B cell (primary cell): Measurements from ENCODE around the gene LMX1B. TPM values are rescaled to one million over a fixed set of nuclear protein-coding genes. Genes with fewer than 3 reads are reported as not detected.

Experiments
- ATAC-seq: fragments of 200-7000 bp; cut with Tn5 transposase; one replicate; pipeline ENCODE4 v1.10.0; 2021; ENCODE audit warnings: low read depth, mild to moderate bottlenecking, moderate number of reproducible peaks, moderate library complexity
- CTCF ChIA-PET: fragments of 350-600 bp; sonication (Branson Sonifier 250); formaldehyde crosslinking; loops from one replicate; lab custom pipeline; 2021; ENCODE audit warnings: antibody characterized with exemption, inconsistent platforms; lab: Charles Lee
- POLR2A ChIA-PET: fragments of 350-600 bp; sonication (Branson Sonifier 250); formaldehyde crosslinking; loops from one replicate; lab custom pipeline; 2021; ENCODE audit warnings: antibody characterized with exemption; lab: Charles Lee
- DNase-seq: peaks from one replicate; pipeline ENCODE4 v3.0.0; 2013
- H2AFZ ChIP-seq: 2 replicates; pipeline ENCODE4 v1.6.1; 2012; ENCODE audit warnings: mild to moderate bottlenecking, low read depth, low read length; ENCODE audit not compliant: insufficient read depth, poor library complexity, severe bottlenecking
- H3K27ac ChIP-seq, 2 donors: 1 replicate in 1 of 2; 2 replicates in 1 of 2; pipeline ENCODE4 v1.5.1; 2012 to 2013; ENCODE audit warnings: low read length in 2 of 2, mild to moderate bottlenecking in 2 of 2, moderate library complexity in 1 of 2
- H3K27me3 ChIP-seq, 4 experiments: fragments of 200-600 bp in 1 of 4; sonication (generic) in 1 of 4; replicated peaks in 1 of 4; 1 replicate in 2 of 4; 2 replicates in 2 of 4; pipeline versions ENCODE4 v1.6.1 to v1.7.0; 2013 to 2016; ENCODE audit warnings: low read length in 3 of 4, mild to moderate bottlenecking in 2 of 4, mixed read lengths in 1 of 4, moderate library complexity in 1 of 4; ENCODE audit not compliant: insufficient read depth in 4 of 4, control insufficient read depth in 3 of 4; ENCODE audit errors: control extremely low read depth in 1 of 4
- H3K36me3 ChIP-seq, 2 experiments: replicated peaks in 1 of 2; 1 replicate in 1 of 2; 2 replicates in 1 of 2; pipeline versions ENCODE4 v1.6.1 to v1.7.1; 2013; ENCODE audit warnings: low read length in 1 of 2; ENCODE audit not compliant: insufficient read depth in 2 of 2, control insufficient read depth in 1 of 2; ENCODE audit errors: control extremely low read depth in 1 of 2, extremely low read depth in 1 of 2
- H3K4me1 ChIP-seq, 2 donors: fragments of 200-600 bp in 1 of 2; sonication (generic) in 1 of 2; 1 replicate in 1 of 2; 2 replicates in 1 of 2; pipeline versions ENCODE4 v1.5.1 to v1.6.1; 2013 to 2017; ENCODE audit warnings: low read length in 2 of 2; ENCODE audit not compliant: control insufficient read depth in 2 of 2, insufficient read depth in 2 of 2
- H3K4me2 ChIP-seq: replicated peaks from 2 replicates; pipeline ENCODE3; 2012; ENCODE audit warnings: mild to moderate bottlenecking, low read depth, low read length; ENCODE audit not compliant: poor library complexity, severe bottlenecking
- H3K4me3 ChIP-seq, 5 experiments: fragments of 200-600 bp in 1 of 5; sonication (generic) in 1 of 5; 1 replicate in 3 of 5; 2 replicates in 2 of 5; pipeline versions ENCODE4 v1.5.1 to v1.7.0; 2011 to 2016; ENCODE audit warnings: low read length in 4 of 5, mild to moderate bottlenecking in 4 of 5, low read depth in 2 of 5, control low read depth in 1 of 5, moderate library complexity in 1 of 5; ENCODE audit not compliant: insufficient read depth in 1 of 5; ENCODE audit errors: control extremely low read depth in 1 of 5, extremely low read depth in 1 of 5
- H3K79me2 ChIP-seq: fragments of 200-600 bp; sonication (generic); one replicate; pipeline ENCODE4 v1.6.0; 2016; ENCODE audit warnings: low read length; ENCODE audit not compliant: control insufficient read depth, insufficient read depth
- H3K9ac ChIP-seq: fragments of 200-600 bp; sonication (generic); 2 replicates; pipeline ENCODE4 v1.6.1; 2017; ENCODE audit warnings: mild to moderate bottlenecking, low read length, moderate library complexity
- H3K9me3 ChIP-seq, 3 donors: one replicate each; pipeline versions ENCODE4 v1.6.1 to v1.7.1; 2013; ENCODE audit warnings: low read length in 2 of 3; ENCODE audit not compliant: control insufficient read depth in 2 of 3, insufficient read depth in 1 of 3; ENCODE audit errors: control extremely low read depth in 1 of 3
- H4K20me1 ChIP-seq: 2 replicates; pipeline ENCODE4 v1.6.0; 2012; ENCODE audit warnings: mild to moderate bottlenecking, low read length; ENCODE audit not compliant: insufficient read depth, control insufficient read depth, poor library complexity, severe bottlenecking
- H3K27ac Mint-ChIP-seq: one replicate; pipeline ENCODE4 v1.8.0; 2021; ENCODE audit warnings: mixed read lengths
- H3K27me3 Mint-ChIP-seq: one replicate; pipeline ENCODE4 v1.8.0; 2021; ENCODE audit warnings: mixed read lengths
- H3K4me1 Mint-ChIP-seq: one replicate; pipeline ENCODE4 v1.8.0; 2021; ENCODE audit warnings: mixed read lengths
- H3K4me3 Mint-ChIP-seq: one replicate; pipeline ENCODE4 v1.8.0; 2021; ENCODE audit warnings: mixed read lengths
- H3K9me3 Mint-ChIP-seq: one replicate; pipeline ENCODE4 v1.8.0; 2022; ENCODE audit warnings: mixed read lengths; ENCODE audit not compliant: insufficient read depth
- EZH2 ChIP-seq: IDR thresholded peaks from 2 replicates; pipeline ENCODE4 v1.6.1; 2012; ENCODE audit warnings: borderline replicate concordance, low read depth, mild to moderate bottlenecking, moderate library complexity, low read length; ENCODE audit not compliant: insufficient read depth, poor library complexity, severe bottlenecking
- WGBS: methylation state at CpG from one replicate; pipeline ENCODE4 v1.1.5; 2013; ENCODE audit warnings: missing lambda C conversion rate; ENCODE audit not compliant: insufficient coverage; 5-methylcytosine and 5-hydroxymethylcytosine counted together
- intact Hi-C: fragments of 100-400 bp; cut with micrococcal nuclease; formaldehyde crosslinking; loops from one replicate; pipeline ENCODE4 v1.10.0; 2022
- polyA plus RNA-seq: library from polyadenylated mRNA; depleted of rRNA; stranded (reverse); fragments of >200 nt; gene quantifications from 2 replicates; pipeline ENCODE4 v1.2.3, GENCODE V29; 2012
- total RNA-seq, 2 donors: library from RNA; stranded (reverse); fragments of 120-200 nt in 1 of 2; gene quantifications; 1 replicate in 1 of 2; 2 replicates in 1 of 2; pipeline versions ENCODE4 v1.2.3 to v1.2.4, GENCODE V29; 2013 to 2022
- TF ChIP-seq, protein P1 (sequence below): fragments of 200-600 bp; IDR thresholded peaks from one replicate; pipeline ENCODE4 v1.8.0; 2022; ENCODE audit warnings: antibody characterized with exemption, mild to moderate bottlenecking

LMX1B gene
- total and polyA plus RNA-seq, 2 donors (not counting 1 experiment from before 2014, with no cell fraction given): not detected

DNA sequence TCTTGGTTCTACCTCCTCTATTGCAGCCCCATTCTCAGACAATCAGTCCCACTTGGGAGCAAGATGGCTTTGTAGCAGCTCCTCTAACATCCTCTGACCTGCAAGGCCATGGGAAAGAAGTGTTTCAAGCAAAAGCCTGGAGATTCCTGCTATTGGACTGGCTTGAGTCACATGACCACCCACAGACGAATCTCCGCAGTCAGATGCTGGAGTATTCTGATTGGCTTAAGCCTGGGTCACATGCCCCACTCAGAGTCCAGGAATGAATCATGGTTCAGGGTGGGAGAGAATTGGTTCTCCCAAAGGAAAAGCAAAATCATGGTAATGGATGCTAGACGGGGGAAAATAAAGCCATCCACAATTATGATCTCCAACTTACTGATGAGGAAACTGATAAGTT lies 22.6 kb upstream of the LMX1B start:
- DNase-seq: no peak
- Mint-ChIP-seq H3K9me3 (peaks cover 2% of the 10 kb centered on the region), H3K4me3 (no peak overlapping the region), H3K27ac (no peak overlapping the region), H3K4me1 (no peaks in the 10 kb centered on the region), H3K27me3 (peaks cover 53% of the 10 kb centered on the region)
- Histone ChIP-seq H3K4me2 (no peak overlapping the region), H3K27ac (no peak overlapping the region), H3K79me2 (no peaks in the 10 kb centered on the region), H4K20me1 (no peaks in the 10 kb centered on the region), H3K27me3 (peaks cover 0 to 26% (median 6%) of the 10 kb centered on the region in 4 experiments), H3K36me3 (no peaks in the 10 kb centered on the region), H3K9ac (no peak overlapping the region), H3K9me3 (peaks cover 0 to 4% (median 0%) of the 10 kb centered on the region in 3 donors), H2AFZ (no peak overlapping the region), H3K4me3 (no peak overlapping the region), H3K4me1 (no peaks in the 10 kb centered on the region)
- ChIA-PET POLR2A (no interaction called here), CTCF (no interaction called here)
- intact Hi-C loops: no loop called here
- WGBS: 90% methylated on average over 2 of the region's 3 CpGs
- TF ChIP-seq, protein P1, sequence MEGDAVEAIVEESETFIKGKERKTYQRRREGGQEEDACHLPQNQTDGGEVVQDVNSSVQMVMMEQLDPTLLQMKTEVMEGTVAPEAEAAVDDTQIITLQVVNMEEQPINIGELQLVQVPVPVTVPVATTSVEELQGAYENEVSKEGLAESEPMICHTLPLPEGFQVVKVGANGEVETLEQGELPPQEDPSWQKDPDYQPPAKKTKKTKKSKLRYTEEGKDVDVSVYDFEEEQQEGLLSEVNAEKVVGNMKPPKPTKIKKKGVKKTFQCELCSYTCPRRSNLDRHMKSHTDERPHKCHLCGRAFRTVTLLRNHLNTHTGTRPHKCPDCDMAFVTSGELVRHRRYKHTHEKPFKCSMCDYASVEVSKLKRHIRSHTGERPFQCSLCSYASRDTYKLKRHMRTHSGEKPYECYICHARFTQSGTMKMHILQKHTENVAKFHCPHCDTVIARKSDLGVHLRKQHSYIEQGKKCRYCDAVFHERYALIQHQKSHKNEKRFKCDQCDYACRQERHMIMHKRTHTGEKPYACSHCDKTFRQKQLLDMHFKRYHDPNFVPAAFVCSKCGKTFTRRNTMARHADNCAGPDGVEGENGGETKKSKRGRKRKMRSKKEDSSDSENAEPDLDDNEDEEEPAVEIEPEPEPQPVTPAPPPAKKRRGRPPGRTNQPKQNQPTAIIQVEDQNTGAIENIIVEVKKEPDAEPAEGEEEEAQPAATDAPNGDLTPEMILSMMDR: no peak
- no peak for TF ChIP-seq EZH2
- ATAC-seq: no peak

DNA sequence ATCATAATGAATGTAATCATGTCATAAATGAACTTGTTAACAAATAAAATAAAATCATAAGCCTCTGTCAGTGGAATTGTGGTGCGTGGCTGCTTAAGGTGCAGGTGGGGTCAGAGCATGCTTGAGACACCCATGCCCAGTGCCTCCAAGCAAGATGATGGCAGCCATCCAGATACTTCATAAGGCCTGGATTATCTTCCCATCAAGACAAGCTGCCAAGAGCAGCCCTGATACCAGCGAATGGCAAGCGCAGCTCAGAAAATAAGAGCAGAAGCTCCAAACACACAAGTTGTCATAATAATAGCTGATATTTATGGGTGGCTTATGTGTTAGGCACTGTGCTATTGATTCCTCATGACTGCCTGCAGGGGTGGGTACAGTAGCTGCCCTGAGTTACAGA lies 21.8 kb upstream of the LMX1B start:
- WGBS: 100% methylated on average over 1 of the region's 3 CpGs

More for the DNA sequence above, 21.8 kb upstream of the LMX1B start:
- no peaks in the 10 kb centered on the region for H3K4me1 Mint-ChIP-seq
- Histone ChIP-seq H3K79me2 (no peaks in the 10 kb centered on the region), H3K9ac (no peak overlapping the region), H3K36me3 (no peaks in the 10 kb centered on the region), H4K20me1 (no peaks in the 10 kb centered on the region), H3K4me3 (no peak overlapping the region), H3K4me2 (no peak overlapping the region), H2AFZ (no peak overlapping the region), H3K9me3 (peaks cover 0 to 4% (median 0%) of the 10 kb centered on the region in 3 donors), H3K27me3 (peaks cover 0 to 29% (median 11%) of the 10 kb centered on the region in 4 experiments), H3K4me1 (no peaks in the 10 kb centered on the region), H3K27ac (no peak overlapping the region)
- POLR2A ChIA-PET: no interaction called here
- intact Hi-C loops: no loop called here
- H3K9me3 Mint-ChIP-seq: peaks cover 2% of the 10 kb centered on the region
- TF ChIP-seq EZH2: no peak
- TF ChIP-seq, protein P1: no peak
- peaks cover 54% of the 10 kb centered on the region for H3K27me3 Mint-ChIP-seq
- ATAC-seq (no peak), DNase-seq (no peak)
- no peak overlapping the region for H3K4me3 Mint-ChIP-seq
- CTCF ChIA-PET: no interaction called here
- H3K27ac Mint-ChIP-seq: no peak overlapping the region
